ENCODE results near the gene TMEM208. TPM values are rescaled to one million over a fixed set of nuclear protein-coding genes. Genes with fewer than 3 reads are reported as not detected.

Gene TMEM208
- total RNA-seq, 1 experiment from 2014 or later, result 64.4 TPM

DNA sequence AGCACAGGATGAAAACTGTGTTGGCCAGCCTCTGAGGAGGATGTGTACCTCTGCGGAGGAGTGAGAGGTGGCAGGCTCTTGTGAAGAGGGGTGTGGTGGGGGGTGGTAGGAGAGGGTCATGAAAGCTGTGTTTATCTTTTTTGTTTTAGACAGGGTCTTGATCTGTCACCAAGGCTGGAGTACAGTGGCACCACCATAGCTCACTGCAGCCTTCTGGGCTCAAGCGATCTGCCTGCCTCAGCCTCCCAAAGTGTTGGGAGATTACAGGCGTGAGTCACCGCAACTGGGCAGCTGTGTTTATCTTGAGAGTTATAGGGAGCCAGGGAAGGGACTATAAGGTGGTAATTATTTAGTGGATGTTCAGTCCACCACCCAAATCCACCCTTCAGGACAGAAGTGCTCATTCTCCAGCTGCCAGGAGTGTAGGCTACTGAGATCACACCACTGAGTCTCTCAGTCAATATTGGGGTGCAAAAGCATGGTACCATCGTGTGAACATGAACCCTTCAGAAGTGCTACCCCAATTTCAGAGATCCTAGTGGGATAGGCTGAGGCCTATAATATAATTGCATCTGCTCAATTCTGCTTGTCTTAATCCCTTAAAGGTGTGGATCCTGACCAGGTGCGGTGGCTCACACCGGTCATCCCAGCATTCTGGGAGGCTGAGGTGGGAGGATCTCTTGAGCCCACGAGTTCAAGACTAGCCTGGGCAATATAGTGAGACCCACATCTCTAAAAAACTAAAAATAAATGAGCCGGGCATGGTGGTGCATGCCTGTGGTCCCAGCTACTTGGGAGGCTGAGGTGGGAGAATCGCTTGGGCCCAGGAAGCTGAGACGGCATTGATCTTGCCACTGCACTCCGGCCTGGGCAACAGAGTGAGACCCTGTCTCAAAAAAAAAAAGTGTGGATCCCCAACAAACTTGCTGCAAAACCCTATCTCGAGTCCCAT is 36.2 kb upstream of the TMEM208 start:
- in situ Hi-C loops (cut with HindIII; ENCODE audit: low sequenced_read_pairs), result no loop called here
- no peak for DNase-seq (ENCODE audit: low spot score)

- no peak for DNase-seq (ENCODE audit: low spot score)
- in situ Hi-C loops (cut with HindIII; ENCODE audit: low sequenced_read_pairs), result no loop called here
Observed at GRCh38 chr16:67191411-67191994, 35.4 kb upstream of the TMEM208 start.

- in situ Hi-C loops (cut with HindIII; ENCODE audit: low sequenced_read_pairs), result no loop called here
- peak; percentile 94 for DNase-seq (ENCODE audit: low spot score)
Observed at GRCh38 chr16:67191995-67192681, 34.8 kb upstream of the TMEM208 start, which contains the start of gene E2F4. Gene E2F4 (plus strand): TSS chr16:67192155. CDS start chr16:67192228, 73 bp downstream.

- no peak for DNase-seq (ENCODE audit: low spot score)
Observed at GRCh38 chr16:67192781-67193361, 34.1 kb upstream of the TMEM208 start.

DNA sequence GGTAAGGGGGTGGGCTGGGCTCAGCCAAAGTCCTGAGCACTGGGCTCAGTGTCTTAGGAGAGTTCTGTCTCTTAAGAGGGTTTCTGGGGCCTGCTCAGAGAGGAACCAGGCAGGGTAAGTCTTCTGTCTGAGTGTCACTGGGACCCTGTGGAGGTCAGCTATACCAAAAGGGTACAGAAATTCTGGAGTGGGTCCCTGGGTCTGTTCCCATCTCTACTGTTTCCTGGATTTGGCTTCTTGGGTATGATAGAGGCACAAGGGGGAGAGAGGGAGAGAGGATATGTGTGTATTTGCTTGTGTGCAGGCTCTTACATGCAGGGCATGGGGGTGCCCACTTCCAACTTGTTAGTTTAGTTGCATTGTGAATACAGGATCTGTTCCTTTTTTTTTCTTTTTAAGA is 33.4 kb upstream of the TMEM208 start:
- DNase-seq (ENCODE audit: low spot score), result no peak
- in situ Hi-C loops (cut with HindIII; ENCODE audit: low sequenced_read_pairs), result no loop called here

More at GRCh38 chr16:67192781-67193361, 34.1 kb upstream of the TMEM208 start:
- in situ Hi-C loops (cut with HindIII; ENCODE audit: low sequenced_read_pairs), result no loop called here

- in situ Hi-C loops (cut with HindIII; ENCODE audit: low sequenced_read_pairs), result no loop called here
- DNase-seq (ENCODE audit: low spot score), result no peak
Observed at GRCh38 chr16:67194260-67194659, 32.7 kb upstream of the TMEM208 start.

- DNase-seq (ENCODE audit: low spot score), result no peak
- in situ Hi-C loops (cut with HindIII; ENCODE audit: low sequenced_read_pairs), result no loop called here
Observed at GRCh38 chr16:67195676-67196075, 31.3 kb upstream of the TMEM208 start.

- in situ Hi-C loops (cut with HindIII; ENCODE audit: low sequenced_read_pairs), result no loop called here
- DNase-seq (ENCODE audit: low spot score), result no peak
Observed at GRCh38 chr16:67196881-67197280, 30.0 kb upstream of the TMEM208 start.

DNA sequence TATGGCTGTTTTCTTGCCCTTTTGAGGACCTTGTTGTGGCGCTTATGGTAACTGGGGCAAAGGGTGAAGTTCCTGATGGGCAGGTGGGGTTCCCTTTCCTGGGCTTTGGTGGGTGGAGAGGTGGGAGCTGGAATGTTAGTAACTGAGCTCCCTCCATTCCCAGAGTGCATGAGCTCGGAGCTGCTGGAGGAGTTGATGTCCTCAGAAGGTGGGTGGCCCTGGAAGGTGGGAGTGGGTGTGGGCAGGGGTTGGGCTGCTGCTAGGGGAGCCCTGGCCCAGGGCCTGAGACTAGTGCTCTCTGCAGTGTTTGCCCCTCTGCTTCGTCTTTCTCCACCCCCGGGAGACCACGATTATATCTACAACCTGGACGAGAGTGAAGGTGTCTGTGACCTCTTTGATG is 29.2 kb upstream of the TMEM208 start:
- in situ Hi-C loops (cut with HindIII; ENCODE audit: low sequenced_read_pairs), result no loop called here
- DNase-seq (ENCODE audit: low spot score), result no peak

DNA sequence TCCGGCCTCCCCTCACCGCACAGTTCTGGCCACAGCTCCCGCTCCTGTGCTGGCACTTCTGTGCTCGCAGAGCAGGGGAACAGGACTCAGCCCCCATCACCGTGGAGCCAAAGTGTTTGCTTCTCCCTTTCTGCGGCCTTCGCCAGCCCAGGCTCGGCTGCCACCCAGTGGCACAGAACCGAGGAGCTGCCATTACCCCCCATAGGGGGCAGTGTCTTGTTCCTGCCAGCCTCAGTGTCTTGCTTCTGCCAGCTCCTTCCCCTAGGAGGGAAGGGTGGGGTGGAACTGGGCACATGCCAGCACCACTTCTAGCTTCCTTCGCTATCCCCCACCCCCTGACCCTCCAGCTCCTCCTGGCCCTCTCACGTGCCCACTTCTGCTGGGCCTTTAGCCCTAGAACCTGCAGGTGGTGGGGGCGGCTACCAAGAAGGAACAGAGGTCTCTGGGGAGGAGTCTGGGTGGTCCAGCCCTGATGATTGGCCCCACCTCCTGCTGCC is 28.6 kb upstream of the TMEM208 start:
- peak; percentile 64 for DNase-seq (ENCODE audit: low spot score)
- in situ Hi-C loops (cut with HindIII; ENCODE audit: low sequenced_read_pairs), result no loop called here

GRCh38 chr16:67199011-67199807 is 27.7 kb upstream of the TMEM208 start, which contains the start of gene ELMO3:
Gene ELMO3 (plus strand): TSS chr16:67199131. CDS start chr16:67199327, 196 bp downstream.
- DNase-seq (ENCODE audit: low spot score), result no peak
- in situ Hi-C loops (cut with HindIII; ENCODE audit: low sequenced_read_pairs), result no loop called here

GRCh38 chr16:67199808-67200198 is 27.1 kb upstream of the TMEM208 start:
- DNase-seq (ENCODE audit: low spot score), result no peak
- in situ Hi-C loops (cut with HindIII; ENCODE audit: low sequenced_read_pairs), result no loop called here

- in situ Hi-C loops (cut with HindIII; ENCODE audit: low sequenced_read_pairs), result no loop called here
- DNase-seq (ENCODE audit: low spot score), result no peak
Observed at GRCh38 chr16:67200491-67200890, 26.4 kb upstream of the TMEM208 start.

DNA sequence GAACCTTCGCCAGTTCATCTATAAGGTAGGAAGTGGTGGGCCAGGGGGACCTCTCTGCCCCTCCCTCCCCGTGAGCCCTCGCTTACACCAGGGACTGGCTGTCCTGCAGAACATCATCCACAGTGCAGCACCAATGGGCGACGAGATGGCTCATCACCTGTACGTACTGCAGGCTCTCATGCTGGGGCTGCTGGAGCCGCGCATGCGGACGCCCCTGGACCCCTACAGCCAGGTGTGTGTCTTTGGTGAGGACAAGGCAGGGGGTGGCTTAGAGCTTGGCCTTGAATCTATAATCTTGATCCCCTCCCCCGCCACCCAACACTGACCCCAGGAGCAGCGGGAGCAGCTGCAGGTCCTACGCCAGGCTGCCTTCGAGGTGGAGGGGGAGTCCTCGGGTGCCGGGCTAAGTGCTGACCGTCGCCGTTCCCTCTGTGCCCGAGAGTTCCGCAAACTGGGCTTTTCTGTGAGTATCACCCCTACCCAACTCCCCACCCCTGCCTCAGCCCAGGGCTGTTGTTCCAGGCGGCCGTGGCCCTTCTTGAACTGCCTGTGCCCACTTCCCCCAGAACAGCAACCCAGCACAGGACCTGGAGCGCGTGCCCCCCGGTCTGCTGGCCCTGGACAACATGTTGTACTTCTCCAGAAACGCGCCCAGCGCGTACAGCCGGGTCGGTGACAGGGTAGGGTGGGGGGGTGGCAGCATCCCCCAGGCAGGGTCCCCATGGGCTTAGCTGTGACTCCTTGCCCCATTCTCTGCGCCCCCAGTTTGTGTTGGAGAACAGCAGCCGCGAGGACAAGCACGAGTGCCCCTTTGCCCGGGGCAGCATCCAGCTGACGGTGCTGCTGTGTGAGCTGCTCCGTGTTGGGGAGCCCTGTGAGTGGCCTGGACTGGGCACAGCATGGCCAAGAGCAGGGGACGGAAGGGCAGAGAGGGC is 25.3 kb upstream of the TMEM208 start:
- no peak for DNase-seq (ENCODE audit: low spot score)
- in situ Hi-C loops (cut with HindIII; ENCODE audit: low sequenced_read_pairs), result no loop called here

DNA sequence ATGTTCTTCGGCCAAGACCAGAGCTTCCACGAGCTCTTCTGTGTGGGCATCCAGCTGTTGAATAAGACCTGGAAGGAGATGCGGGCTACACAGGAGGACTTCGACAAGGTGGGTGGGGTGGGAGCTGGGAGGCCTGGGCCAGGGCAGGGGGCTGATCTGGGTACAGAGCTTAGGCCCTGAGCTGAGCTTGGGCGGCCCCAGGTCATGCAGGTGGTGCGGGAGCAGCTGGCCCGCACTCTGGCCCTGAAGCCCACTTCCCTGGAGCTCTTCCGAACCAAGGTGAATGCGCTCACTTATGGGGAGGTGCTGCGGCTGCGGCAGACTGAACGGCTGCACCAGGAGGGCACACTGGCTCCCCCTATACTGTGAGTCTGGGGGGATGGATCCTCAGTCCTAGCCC is 24.5 kb upstream of the TMEM208 start:
- in situ Hi-C loops (cut with HindIII; ENCODE audit: low sequenced_read_pairs), result no loop called here
- no peak for DNase-seq (ENCODE audit: low spot score)

GRCh38 chr16:67202956-67203493 is 23.9 kb upstream of the TMEM208 start:
- in situ Hi-C loops (cut with HindIII; ENCODE audit: low sequenced_read_pairs), result no loop called here
- no peak for DNase-seq (ENCODE audit: low spot score)

- in situ Hi-C loops (cut with HindIII; ENCODE audit: low sequenced_read_pairs), result no loop called here
- no peak for DNase-seq (ENCODE audit: low spot score)
Observed at GRCh38 chr16:67204076-67204475, 22.9 kb upstream of the TMEM208 start.

Measured in G401 (cell line).